Suprapubic skin (tissue), 3 donors: ENCODE results near the gene FGF11.

ENCODE experiments used
- CTCF ChIP-seq, 2 donors: fragments of 200-600 bp in 1 of 2; fragments of 450-650 bp in 1 of 2; sonication (generic) in 1 of 2; IDR thresholded peaks; one replicate each; pipeline ENCODE4 v1.5.1; 2016 to 2019; ENCODE audit warnings: antibody characterized with exemption in 2 of 2, mild to moderate bottlenecking in 1 of 2, moderate library complexity in 1 of 2
- EP300 ChIP-seq: sonication (generic); formaldehyde crosslinking; IDR thresholded peaks from one replicate; pipeline ENCODE4 v1.6.1; 2017; ENCODE audit warnings: antibody characterized with exemption
- POLR2A ChIP-seq, 2 donors: fragments of 450-650 bp; IDR thresholded peaks; one replicate each; pipeline ENCODE4 v1.6.1; 2017; ENCODE audit warnings: antibody characterized with exemption in 2 of 2, mild to moderate bottlenecking in 2 of 2, moderate library complexity in 2 of 2

GRCh38 chr17:7426203-7426863 lies 13.0 kb upstream of the FGF11 start:
- TF ChIP-seq POLR2A (IDR thresholded peaks at IDR 0.05) (no peak), CTCF (IDR thresholded peaks at IDR 0.05) (no peak), EP300 (no peak)
